ENCODE data around the gene COX4I2. TPM values are rescaled to one million over a fixed set of nuclear protein-coding genes. Genes with fewer than 3 reads are reported as not detected.
A peak's percentile ranks its signal among the peaks of the same experiment; 100 is the strongest.
"Not testable (repeated sequence)": the region's sequence is repeated elsewhere in the genome, so short reads cannot be mapped to it uniquely, and the experiment has no call there.

The COX4I2 gene
- not detected in 2 replicates for total RNA-seq (2014; rRNA removed; shearing (Covaris generic))

GRCh38 chr20:31637660-31638059 is at the start of gene COX4I2:
Gene COX4I2 (plus strand): TSS chr20:31637912. CDS start chr20:31639018, 1,106 bp downstream.
- in situ Hi-C loops (cut with HindIII; ENCODE audit: low sequenced_read_pairs), result no loop called here
- no peak for DNase-seq (ENCODE audit: low spot score)

GRCh38 chr20:31590717-31591225 is 46.9 kb upstream of the COX4I2 start:
- in situ Hi-C loops (cut with HindIII; ENCODE audit: low sequenced_read_pairs), result no loop called here
- no peak for DNase-seq (ENCODE audit: low spot score)

GRCh38 chr20:31593221-31594001 is 44.3 kb upstream of the COX4I2 start:
- in situ Hi-C loops (cut with HindIII; ENCODE audit: low sequenced_read_pairs), result no loop called here
- no peak for DNase-seq (ENCODE audit: low spot score)

DNA sequence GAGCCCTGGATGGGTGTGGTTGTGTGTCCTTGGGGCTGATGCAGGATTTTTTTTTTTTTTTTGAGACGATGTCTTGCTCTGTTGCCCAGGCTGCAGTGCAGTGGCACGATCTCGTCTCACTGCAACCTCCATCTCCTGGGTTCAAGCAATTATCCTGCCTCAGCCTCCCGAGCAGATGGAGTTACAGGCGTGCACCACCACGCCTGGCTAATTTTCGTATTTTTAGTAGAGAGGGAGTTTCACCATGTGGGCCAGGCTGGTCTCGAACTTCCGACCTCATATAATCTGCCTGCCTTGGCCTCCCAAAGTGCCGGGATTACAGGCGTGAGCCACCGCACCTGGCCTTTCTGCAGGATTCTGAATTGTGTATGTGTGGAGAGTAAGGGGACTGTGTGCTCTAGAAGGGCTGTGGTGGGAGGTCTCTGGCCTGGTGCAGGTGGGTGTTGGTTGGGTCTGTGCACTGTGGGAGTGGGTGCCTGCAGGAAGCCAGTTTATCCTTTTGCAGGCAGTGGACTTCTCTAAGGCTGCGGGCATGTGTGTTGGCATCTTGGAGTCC is 43.6 kb upstream of the COX4I2 start:
- in situ Hi-C loops (cut with HindIII; ENCODE audit: low sequenced_read_pairs), result no loop called here
- no peak for DNase-seq (ENCODE audit: low spot score)

- peak; percentile 57 for DNase-seq (ENCODE audit: low spot score)
- in situ Hi-C loops (cut with HindIII; ENCODE audit: low sequenced_read_pairs), result no loop called here
Observed at GRCh38 chr20:31594558-31595379, 42.9 kb upstream of the COX4I2 start.

DNA sequence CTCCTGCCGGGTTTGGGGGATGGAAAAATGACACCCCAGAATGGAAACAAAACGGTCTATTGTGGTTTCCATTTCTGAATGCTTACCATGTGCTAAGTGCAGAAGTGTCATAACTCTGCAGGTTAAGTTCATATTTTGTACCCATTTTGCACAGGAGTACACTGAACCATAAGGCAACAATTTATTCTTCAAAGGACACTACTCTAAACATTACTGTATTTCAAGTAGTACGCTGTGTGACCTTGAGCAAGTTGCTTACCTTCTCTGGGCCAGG is 42.4 kb upstream of the COX4I2 start:
- in situ Hi-C loops (cut with HindIII; ENCODE audit: low sequenced_read_pairs), result no loop called here

DNA sequence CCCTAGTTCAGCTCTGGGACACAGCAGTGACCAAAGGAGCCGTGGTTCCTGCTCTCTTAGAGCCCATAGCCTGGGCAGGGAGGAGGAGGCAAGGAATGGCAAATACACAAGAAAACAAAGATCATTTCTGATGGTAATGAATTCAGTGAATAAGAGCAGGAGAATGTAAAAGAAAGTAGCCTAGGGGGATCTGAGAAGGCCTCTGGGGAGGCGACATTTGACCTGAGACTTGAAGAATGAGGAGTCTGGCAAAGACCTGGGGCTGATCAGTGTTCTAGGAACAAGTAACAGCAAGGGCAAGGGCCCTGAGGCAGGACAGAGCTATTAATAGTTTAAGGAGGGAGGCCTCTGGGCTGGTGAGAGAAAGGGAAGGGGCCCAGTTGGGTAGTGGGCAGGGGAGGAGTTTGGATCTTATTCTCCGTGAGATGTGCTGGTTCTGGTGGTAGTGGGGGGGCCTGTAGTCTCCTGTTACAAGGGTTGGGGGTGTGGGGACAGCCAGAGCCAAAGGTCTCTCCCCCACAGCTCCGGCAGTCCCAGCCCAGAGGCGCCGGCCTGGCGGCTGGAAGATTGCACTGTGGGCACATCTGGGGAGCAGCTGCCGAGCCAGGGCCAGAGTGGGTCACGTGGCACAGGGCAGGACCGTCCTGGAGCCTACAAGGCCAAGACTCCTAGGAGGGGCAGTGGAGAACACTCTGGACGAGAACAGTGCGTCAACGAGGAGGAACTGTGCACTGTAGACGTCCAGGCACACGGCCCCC is 41.9 kb upstream of the COX4I2 start:
- peak; percentile 78 for DNase-seq (ENCODE audit: low spot score)
- in situ Hi-C loops (cut with HindIII; ENCODE audit: low sequenced_read_pairs), result no loop called here

More for the DNA sequence above, 42.4 kb upstream of the COX4I2 start:
- DNase-seq (ENCODE audit: low spot score), result no peak

DNA sequence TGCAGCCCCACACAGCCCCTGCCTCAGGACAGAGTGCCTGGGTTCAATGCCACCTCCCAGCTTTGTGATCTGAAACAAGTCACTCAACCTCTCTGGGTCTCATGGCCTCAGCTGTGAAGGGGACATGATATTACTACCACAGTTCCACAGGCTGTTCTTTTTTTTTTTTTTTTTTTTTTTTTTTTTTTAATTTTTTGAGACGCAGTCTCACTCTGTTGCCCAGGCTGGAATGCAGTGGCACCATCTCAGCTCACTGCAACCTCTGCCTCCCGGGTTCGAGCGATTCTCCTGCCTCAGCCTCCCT is 41.3 kb upstream of the COX4I2 start:
- in situ Hi-C loops (cut with HindIII; ENCODE audit: low sequenced_read_pairs); DNase-seq (ENCODE audit: low spot score): not testable (repeated sequence)

DNA sequence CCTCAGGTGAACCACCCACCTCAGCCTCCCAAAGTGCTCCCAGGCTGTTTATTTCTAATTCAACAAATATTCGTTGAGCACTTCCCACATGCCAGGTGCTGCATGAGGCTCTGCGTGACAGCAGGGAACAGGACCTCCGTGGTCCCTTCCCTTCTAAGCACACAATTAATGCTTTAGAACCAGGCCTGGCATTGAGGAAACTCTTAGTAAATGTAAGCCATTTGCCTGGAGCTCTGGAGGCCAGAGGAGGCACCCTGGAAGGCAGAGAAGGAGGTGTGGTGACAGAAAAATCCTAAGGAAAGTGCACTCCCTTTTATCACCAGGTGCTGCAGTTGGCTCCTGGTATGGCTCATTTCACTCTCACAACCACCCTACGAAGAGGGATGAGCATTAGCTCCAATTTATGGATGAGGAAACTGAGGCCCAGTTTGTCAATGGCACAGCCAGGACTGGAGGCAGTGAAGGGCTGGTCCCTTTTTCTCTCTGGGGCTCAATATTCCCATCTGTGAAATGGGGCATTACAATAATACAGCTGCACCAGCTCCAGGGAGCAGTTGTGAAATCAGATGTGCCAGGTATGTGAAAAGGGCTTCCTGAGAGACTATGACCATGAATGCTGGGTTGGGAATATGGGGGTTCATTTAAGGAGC is 40.8 kb upstream of the COX4I2 start:
- in situ Hi-C loops (cut with HindIII; ENCODE audit: low sequenced_read_pairs), result no loop called here

DNA sequence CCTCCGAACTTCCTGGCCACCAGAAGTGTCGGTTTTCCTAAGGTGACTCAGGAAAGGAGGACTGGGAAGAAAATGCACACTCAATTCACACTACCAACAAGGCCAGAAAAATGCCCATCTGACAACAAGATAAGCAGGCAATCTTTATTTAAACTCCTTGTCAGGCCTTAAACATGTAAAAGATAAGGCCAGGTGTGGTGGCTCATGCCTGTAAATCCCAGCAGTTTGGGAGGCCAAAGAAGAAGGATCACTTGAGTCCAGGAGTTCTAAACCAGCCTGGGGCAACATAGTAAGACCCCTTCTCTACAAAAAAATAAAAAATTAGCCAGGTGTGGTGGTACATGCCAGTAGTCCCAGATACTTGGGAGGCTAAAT is 40.2 kb upstream of the COX4I2 start:
- in situ Hi-C loops (cut with HindIII; ENCODE audit: low sequenced_read_pairs), result no loop called here
- DNase-seq (ENCODE audit: low spot score), result no peak

More for the DNA sequence above, 40.8 kb upstream of the COX4I2 start:
- peak; percentile 26 for DNase-seq (ENCODE audit: low spot score)

DNA sequence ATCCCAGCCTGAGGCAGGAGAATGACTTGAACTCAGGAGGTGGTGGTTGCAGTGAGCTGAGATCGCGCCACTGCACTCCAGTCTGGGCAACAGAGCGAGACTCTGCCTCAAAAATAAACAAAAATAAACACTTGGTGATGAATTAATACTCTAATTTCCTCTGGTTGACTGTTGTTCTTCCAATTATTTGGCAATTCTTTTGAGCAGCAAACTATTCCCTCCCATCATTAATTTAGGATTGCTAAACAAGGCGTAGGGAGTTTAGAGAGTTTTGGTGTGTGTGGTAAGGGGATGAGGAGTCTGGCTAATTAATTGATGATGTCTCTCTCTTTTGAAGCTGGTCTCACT is 35.3 kb upstream of the COX4I2 start:
- in situ Hi-C loops (cut with HindIII; ENCODE audit: low sequenced_read_pairs), result no loop called here
- DNase-seq (ENCODE audit: low spot score), result no peak

GRCh38 chr20:31602779-31603441 is 34.8 kb upstream of the COX4I2 start:
- in situ Hi-C loops (cut with HindIII; ENCODE audit: low sequenced_read_pairs), result no loop called here
- DNase-seq (ENCODE audit: low spot score), result no peak

DNA sequence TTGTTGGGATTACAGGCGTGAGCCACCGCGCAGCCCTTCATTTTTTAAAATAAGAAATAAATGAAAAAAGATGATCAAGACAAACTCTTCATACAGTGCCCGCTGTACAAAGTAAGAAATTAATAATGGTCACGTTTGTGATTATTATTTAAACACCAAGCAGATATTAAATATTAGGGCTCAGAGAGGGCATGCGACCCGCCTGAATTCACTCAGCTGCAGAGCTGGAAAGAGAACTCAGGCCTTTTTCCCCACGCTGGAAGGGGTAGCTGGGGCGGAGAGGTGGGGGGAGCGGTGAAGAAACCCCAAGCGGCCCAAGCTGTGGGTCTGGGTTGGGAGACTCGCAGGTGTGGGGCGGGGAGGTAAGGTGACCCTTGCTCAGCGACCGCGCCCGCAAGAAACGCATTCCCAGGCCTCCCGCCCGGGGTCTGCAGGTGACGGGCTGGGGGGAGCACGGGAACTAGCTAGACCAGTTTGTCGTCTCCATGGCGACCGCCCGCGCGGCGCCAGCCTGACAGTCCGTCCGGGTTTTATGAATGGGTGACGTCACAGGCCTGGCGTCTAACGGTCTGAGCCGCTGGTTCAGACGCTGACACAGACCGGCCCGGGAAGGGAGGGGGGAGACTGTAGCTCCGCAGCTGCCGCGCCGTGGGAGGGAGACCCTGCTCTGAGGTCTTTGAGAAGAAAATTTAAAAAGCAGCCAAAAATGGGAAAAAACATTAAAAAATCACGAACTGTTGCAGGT is 33.7 kb upstream of the COX4I2 start:
- in situ Hi-C loops (cut with HindIII; ENCODE audit: low sequenced_read_pairs), result no loop called here
- DNase-seq (ENCODE audit: low spot score), result peak; percentile 89

DNA sequence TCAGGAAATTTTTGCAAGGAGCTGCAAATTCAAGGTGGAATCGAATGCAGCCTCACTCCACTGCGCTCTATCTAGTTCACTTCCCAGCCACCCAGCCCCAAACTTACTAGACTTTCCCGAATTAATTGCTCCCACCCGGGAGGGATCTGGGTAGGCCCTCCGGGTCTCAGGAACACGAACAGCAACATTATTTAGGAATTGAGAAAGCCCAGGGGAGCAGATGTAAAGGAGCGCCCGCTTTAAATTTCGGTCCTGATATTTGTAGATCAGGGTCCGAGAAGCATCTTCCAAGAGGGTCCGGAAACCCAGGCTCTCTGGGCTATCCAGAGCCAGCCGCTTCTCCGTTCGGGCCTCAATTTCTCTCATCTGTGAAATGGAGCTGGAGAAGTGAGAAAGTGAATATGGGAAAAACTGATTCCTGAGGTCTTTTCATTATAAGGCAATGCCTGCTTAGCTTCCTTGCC is 33.1 kb upstream of the COX4I2 start:
- in situ Hi-C loops (cut with HindIII; ENCODE audit: low sequenced_read_pairs), result no loop called here
- DNase-seq (ENCODE audit: low spot score), result no peak

DNA sequence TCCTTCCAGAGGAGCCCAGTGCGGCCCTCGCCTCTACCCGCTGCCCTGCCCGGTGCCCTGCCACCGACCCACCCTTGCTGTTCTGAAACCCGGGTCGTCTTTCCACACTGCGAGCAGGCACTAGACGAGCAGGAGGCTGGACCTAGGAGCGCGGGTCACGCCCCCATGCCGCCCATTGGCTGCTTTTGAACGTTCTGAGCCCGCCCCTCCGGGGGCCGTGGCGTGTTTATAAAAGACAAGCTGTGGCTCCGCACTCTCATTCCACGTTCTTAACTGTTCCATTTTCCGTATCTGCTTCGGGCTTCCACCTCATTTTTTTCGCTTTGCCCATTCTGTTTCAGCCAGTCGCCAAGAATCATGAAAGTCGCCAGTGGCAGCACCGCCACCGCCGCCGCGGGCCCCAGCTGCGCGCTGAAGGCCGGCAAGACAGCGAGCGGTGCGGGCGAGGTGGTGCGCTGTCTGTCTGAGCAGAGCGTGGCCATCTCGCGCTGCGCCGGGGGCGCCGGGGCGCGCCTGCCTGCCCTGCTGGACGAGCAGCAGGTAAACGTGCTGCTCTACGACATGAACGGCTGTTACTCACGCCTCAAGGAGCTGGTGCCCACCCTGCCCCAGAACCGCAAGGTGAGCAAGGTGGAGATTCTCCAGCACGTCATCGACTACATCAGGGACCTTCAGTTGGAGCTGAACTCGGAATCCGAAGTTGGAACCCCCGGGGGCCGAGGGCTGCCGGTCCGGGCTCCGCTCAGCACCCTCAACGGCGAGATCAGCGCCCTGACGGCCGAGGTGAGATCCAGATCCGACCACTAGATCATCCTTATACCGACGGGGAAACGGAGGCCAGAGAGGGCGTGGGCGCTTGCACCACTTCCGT is 32.4 kb upstream of the COX4I2 start, which contains the start of gene ID1:
TSS of gene ID1 (plus strand) at position 259 of the 871 bp plus-strand sequence. CDS start at position 358, 99 bp downstream.
- in situ Hi-C loops (cut with HindIII; ENCODE audit: low sequenced_read_pairs), result no loop called here

DNA sequence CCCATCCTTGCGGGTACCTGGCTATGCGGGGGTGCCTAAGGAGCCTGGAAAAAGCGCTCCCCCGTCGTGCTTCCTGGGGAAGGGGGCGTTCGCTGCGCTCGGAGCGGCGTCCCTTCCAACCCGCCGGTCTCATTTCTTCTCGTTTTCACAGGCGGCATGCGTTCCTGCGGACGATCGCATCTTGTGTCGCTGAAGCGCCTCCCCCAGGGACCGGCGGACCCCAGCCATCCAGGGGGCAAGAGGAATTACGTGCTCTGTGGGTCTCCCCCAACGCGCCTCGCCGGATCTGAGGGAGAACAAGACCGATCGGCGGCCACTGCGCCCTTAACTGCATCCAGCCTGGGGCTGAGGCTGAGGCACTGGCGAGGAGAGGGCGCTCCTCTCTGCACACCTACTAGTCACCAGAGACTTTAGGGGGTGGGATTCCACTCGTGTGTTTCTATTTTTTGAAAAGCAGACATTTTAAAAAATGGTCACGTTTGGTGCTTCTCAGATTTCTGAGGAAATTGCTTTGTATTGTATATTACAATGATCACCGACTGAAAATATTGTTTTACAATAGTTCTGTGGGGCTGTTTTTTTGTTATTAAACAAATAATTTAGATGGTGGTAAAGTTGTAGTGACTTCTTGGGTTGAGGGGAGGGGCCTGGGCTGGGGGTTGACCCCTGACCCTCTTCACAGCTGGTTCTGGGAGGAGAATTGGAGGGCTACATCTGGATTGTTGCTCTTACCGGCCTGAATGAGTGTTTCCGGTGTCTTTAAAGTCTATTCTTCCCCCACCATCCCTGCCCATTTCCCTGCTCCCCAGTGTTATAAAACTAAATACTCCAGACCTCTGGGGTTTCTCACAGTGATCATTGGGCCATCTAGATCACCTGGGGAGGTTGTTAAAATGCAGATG is 31.6 kb upstream of the COX4I2 start:
- no peak for DNase-seq (ENCODE audit: low spot score)
- in situ Hi-C loops (cut with HindIII; ENCODE audit: low sequenced_read_pairs), result no loop called here

More for the DNA sequence above, 32.4 kb upstream of the COX4I2 start, which contains the start of gene ID1:
- DNase-seq (ENCODE audit: low spot score), result peak; percentile 96

Data from G401 (cell line).